DOHH2 (cell line): ENCODE measurements around the gene PP2D1.

Experiments used
- CTCF ChIP-seq: fragments of 200-600 bp; sonication (generic); IDR thresholded peaks from one replicate; pipeline ENCODE4 v1.5.1; 2014; ENCODE audit warnings: antibody characterized with exemption, mild to moderate bottlenecking, low read depth, low read length; ENCODE audit not compliant: poor library complexity, severe bottlenecking
- EZH2phosphoT487 ChIP-seq: fragments of 200-600 bp; sonication (generic); IDR thresholded peaks from 2 replicates; pipeline ENCODE4 v1.6.1; 2017; ENCODE audit warnings: borderline replicate concordance, mild to moderate bottlenecking, antibody characterized with exemption, low read length, moderate library complexity, mixed read lengths

GRCh38 chr3:20013396-20013795 is 1.3 kb upstream of the PP2D1 start:
- TF ChIP-seq CTCF, result no peak
- no peak for TF ChIP-seq EZH2phosphoT487
